Activated T-cell treated with anti-CD3 and anti-CD28 coated beads, Interleukin-2, amount 50 U/mL, for 1 hour (primary cell): ENCODE results near the gene BMPR1B.

Experiments used
- DNase-seq: peaks from one replicate; pipeline ENCODE4 v3.0.0-alpha.2; 2020

BMPR1B gene

DNA sequence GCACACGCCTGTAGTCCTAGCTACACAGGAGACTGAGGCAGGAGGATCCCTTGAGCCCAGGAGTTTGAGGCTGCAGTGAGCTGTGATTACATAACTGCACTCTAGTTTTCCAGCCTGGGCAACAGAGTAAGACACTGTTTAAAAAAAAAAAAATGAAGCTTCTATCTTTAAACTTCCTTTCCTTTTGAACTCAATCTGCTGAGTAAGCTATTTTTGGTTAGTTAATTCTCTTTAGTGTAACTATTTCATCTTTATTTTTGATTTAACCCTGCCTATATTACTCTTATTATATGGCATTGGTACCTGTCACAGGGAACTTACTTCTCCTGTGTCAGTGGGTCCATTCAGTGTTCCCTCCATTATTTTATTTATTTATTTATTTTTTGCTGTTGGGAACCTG is 160.8 kb downstream of the BMPR1B start:
- no peak for DNase-seq

- DNase-seq: no peak
Measured at GRCh38 chr4:94920369-94920768, 162.6 kb downstream of the BMPR1B start.

- DNase-seq: no peak
Measured at GRCh38 chr4:94924566-94924965, 166.8 kb downstream of the BMPR1B start.

GRCh38 chr4:94925764-94926347 is 168.1 kb downstream of the BMPR1B start:
- DNase-seq: no peak

DNA sequence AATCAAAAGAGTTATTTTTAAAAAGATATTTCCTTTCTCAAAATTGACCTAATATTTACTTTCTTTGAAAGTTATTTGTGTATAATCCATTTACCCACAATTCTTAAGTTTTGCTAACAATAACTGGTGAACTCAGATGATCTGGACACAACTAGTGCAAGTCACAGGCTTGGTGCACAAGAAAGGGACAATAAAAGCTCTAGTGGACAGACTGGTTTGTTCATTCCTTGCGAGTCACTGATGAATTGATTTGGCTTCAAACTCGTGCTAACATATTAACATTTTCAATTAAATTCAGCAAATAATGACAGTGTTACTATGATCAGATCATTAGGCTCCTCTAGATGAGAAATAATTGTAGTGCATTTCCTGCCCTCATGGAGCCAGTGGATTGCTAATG is 169.2 kb downstream of the BMPR1B start:
- DNase-seq: no peak

- DNase-seq: no peak
Measured at GRCh38 chr4:94927696-94928095, 169.9 kb downstream of the BMPR1B start.

GRCh38 chr4:94929696-94930095 is 171.9 kb downstream of the BMPR1B start:
- DNase-seq: no peak

DNA sequence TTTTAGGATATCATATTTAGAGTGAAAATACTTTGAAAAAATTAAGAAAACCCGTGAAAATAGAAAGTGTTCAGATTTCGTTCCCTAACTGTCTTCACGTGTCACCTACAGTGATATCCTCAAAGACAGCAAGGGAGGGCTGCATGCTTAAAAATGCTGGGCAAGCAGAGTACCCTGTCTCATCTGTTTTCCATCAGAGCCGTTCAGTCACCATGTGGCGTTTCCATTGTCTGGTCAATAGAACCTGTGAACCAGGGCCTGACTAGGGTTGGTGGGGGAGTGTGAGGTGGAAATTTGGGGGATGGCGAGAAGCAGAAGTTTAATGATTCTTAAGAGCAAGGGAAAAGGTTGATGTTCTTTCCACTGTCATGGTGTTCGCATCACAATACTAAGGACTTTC is 173.9 kb downstream of the BMPR1B start:
- no peak for DNase-seq

GRCh38 chr4:94932366-94932765 is 174.6 kb downstream of the BMPR1B start:
- DNase-seq: no peak

GRCh38 chr4:94933799-94934198 is 176.0 kb downstream of the BMPR1B start:
- no peak for DNase-seq

DNA sequence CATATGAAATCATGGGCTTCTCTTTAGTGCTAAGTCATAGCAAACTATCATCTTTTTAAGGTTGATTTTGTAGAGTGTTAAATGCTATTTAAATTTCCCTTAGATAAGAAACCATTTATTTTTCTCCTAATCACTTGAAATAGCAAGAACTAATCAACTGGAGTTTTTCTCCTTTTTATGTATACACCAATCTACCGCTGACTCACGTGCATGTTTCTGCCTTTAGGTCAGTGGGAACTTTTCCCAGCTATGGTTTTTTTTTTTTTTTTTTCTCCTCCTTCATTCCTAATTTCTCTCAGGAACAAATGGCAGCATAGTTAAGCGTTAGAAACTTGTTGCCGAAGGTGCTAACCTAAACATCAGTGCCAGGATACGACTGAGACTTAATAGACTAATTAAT is 176.4 kb downstream of the BMPR1B start:
- no peak for DNase-seq

DNA sequence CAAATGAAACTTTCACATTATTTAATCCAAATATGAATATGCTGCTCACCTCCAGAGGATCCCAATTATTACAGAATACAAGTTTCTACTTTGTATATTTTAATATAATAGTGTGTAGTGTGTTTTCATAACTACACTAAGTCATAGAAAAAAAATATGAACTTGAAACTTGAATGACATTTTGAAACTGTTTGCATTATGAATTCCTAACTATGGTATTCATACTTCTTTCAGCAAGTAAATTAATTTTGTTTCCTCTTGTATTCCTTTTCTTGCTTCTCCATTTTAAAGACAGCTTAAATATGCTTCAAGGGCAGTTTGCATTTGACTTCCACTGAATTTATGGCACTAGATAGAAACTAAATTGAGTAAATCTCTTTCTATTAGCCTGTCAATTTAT is 177.1 kb downstream of the BMPR1B start:
- DNase-seq: no peak

DNA sequence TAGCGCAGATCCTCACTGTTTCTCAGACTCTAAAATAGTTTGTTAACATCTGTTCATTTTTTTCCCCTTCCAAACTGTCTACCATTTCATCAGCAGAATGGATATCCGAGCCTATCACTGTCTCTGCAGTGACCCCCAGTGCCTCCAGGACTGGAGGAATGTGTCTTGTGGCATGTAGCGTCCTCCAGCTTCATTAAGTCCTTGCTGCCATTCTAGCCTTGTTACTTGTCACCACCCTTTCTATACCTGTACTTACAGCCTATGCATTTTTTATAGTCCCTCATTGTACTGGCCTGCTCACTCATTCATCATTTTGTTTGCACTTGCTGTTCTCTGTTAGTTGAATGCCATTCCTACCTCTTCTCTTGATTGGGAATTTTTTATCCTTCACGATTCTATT is 179.1 kb downstream of the BMPR1B start:
- no peak for DNase-seq

DNA sequence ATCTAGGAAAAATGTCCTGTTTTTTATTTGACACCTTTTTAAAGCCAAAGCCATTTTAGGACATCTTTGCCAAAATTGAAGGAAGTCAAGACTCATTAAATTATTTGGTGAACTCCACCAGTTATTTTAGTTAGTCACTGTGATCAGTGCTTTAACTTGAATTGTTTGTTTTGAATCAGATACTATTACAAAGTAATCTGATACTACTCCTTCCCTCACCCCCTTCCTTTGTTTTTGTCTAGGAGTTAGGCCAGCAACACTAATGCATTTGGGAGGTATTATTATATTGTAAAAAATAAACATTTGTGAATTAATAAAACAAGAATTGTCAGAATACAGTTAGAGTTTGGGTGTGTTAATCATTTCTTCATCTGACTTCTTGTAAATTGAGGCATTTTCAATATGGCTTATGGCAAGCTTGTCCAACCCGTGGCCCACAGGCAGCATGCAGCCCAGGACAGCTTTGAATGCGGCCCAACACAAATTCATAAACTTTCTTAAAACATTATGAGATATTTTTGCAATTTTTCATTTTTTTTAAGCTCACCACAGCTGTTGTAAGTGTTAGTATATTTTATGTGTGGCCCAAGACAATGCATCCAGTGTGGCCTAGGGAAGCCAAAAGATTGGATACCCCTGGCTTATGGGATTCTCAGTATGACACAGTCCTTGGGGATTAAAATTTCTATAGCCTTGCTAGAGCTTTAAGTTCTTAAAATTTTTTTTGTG is 182.2 kb downstream of the BMPR1B start:
- no peak for DNase-seq

GRCh38 chr4:94940520-94940908 is 182.8 kb downstream of the BMPR1B start:
- no peak for DNase-seq

- DNase-seq: no peak
Measured at GRCh38 chr4:94941706-94942105, 184.0 kb downstream of the BMPR1B start.

- DNase-seq: no peak
Measured at GRCh38 chr4:94944726-94945125, 187.0 kb downstream of the BMPR1B start.

DNA sequence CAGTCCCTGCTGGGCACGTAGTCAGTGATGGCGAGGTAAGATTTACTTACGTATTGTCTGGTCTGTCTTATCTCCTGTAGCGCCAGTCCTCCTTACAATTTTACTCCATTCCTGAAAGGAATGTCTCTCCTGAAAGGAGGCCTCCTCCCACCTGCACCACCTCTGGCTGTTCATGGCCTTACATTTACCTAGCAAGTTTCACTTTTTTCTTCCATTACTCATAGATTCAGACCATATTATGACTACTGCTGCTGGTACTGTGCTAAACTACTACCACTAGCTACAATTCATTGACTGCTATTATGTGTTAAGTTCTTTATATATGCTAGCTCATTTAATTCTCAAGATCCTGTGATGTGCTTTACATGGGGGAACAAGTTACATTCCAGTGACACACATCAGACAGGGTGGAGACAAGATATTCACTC is 189.9 kb downstream of the BMPR1B start:
- DNase-seq: no peak

- DNase-seq: no peak
Measured at GRCh38 chr4:94954251-94954650, 196.5 kb downstream of the BMPR1B start.

DNA sequence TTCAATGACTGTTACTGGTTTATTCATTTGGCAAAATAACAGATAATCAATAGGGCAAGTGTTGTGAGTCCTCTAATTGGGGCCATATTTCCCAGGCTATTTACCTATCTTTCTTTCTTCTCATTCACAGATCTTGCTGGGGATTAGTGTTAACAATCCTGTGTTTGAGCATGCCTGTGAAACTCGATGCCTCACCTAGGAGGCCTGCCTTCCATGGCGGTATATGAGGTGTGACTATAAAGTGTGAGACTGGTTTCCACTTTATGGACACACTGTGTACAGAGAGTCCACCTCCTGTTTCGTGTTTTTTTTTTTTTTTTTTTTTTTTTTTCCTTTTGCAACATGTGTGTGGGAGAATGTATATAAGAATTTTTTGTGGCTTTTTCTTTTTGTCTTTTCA is 199.3 kb downstream of the BMPR1B start:
- no peak for DNase-seq

DNA sequence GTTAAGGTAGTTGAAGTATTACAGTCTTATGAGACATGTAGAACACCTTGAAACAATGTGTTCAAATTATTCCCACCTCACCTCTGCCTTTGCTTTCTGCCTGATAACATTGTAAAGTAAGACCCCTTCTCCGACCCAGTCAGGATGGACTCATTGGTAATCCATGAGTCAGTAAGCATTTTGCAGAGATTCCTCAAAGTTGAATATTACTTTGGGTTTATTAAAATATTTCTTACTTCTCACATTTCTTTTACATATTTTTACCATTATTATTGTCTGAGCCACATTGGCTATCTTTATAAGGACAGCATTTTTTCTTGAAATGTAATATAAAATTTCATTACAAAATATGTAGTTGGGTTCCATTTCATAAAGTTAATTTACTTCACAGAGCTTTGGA is 201.6 kb downstream of the BMPR1B start:
- no peak for DNase-seq

- DNase-seq: no peak
Measured at GRCh38 chr4:94960708-94961107, 203.0 kb downstream of the BMPR1B start.

- DNase-seq: no peak
Measured at GRCh38 chr4:94961420-94961819, 203.7 kb downstream of the BMPR1B start.

GRCh38 chr4:94962484-94962883 is 204.7 kb downstream of the BMPR1B start:
- DNase-seq: no peak

GRCh38 chr4:94965852-94966251 is 208.1 kb downstream of the BMPR1B start:
- DNase-seq: no peak
